GM23338 (cell line): ENCODE data around the gene TRAF3. TPM values are rescaled to one million over a fixed set of nuclear protein-coding genes. Genes with fewer than 3 reads are reported as not detected.

Experiments
- ATAC-seq: fragments of 200-7000 bp; cut with Tn5 transposase; 3 replicates; pipeline ENCODE4 v1.9.1; 2020
- DNase-seq: peaks from one replicate; pipeline ENCODE4 v3.0.0-alpha.2; 2015; ENCODE audit warnings: low spot score
- H2AFZ ChIP-seq: fragments of 200-600 bp; sonication (generic); 2 replicates; pipeline ENCODE4 v1.8.0; 2016; ENCODE audit warnings: antibody characterized with exemption, mild to moderate bottlenecking, moderate library complexity
- H3F3A ChIP-seq: fragments of 200-600 bp; sonication (generic); replicated peaks from 2 replicates; pipeline ENCODE4 v1.8.0; 2017; ENCODE audit warnings: antibody characterized with exemption, mixed run types, low read depth
- H3K27ac ChIP-seq: fragments of 200-600 bp; sonication (generic); 2 replicates; pipeline ENCODE4 v1.6.1; 2016; ENCODE audit warnings: low read depth
- H3K27me3 ChIP-seq: fragments of 200-600 bp; sonication (generic); 2 replicates; pipeline ENCODE4 v1.8.0; 2016; ENCODE audit warnings: mild to moderate bottlenecking, mixed run types, moderate library complexity; ENCODE audit not compliant: insufficient read depth
- H3K36me3 ChIP-seq: fragments of 200-600 bp; sonication (generic); 2 replicates; pipeline ENCODE4 v1.8.0; 2016; ENCODE audit warnings: mild to moderate bottlenecking; ENCODE audit not compliant: insufficient read depth
- H3K4me1 ChIP-seq: fragments of 200-600 bp; sonication (generic); 2 replicates; pipeline ENCODE4 v1.8.0; 2016; ENCODE audit warnings: mild to moderate bottlenecking, moderate library complexity; ENCODE audit not compliant: insufficient read depth
- H3K4me2 ChIP-seq: fragments of 200-600 bp; sonication (generic); 2 replicates; pipeline ENCODE4 v1.7.1; 2017; ENCODE audit warnings: mixed run types
- H3K4me3 ChIP-seq: fragments of 200-600 bp; sonication (generic); 2 replicates; pipeline ENCODE4 v1.6.1; 2016; ENCODE audit warnings: mixed run types
- H3K79me2 ChIP-seq: fragments of 200-600 bp; sonication (generic); replicated peaks from 2 replicates; pipeline ENCODE4 v1.8.0; 2017; ENCODE audit warnings: mild to moderate bottlenecking; ENCODE audit not compliant: insufficient read depth
- H3K9me2 ChIP-seq: fragments of 200-600 bp; sonication (generic); 2 replicates; pipeline ENCODE4 v1.8.0; 2017; ENCODE audit not compliant: insufficient read depth
- H4K20me1 ChIP-seq: fragments of 200-600 bp; sonication (generic); replicated peaks from 2 replicates; pipeline ENCODE4 v1.8.0; 2017; ENCODE audit warnings: mild to moderate bottlenecking; ENCODE audit not compliant: insufficient read depth
- H3K27ac Mint-ChIP-seq: 2 replicates; pipeline ENCODE4 v1.8.0; 2020; ENCODE audit warnings: inconsistent platforms, mild to moderate bottlenecking, moderate library complexity, mixed read lengths
- H3K27me3 Mint-ChIP-seq: 3 replicates; pipeline ENCODE4 v1.8.0; 2022; ENCODE audit warnings: low read depth, mild to moderate bottlenecking, moderate library complexity, mixed read lengths, inconsistent platforms; ENCODE audit not compliant: insufficient read depth, poor library complexity
- H3K36me3 Mint-ChIP-seq: 3 replicates; pipeline ENCODE4 v1.8.0; 2021; ENCODE audit warnings: low read depth, mild to moderate bottlenecking, inconsistent platforms, moderate library complexity, mixed read lengths
- H3K4me1 Mint-ChIP-seq: 3 replicates; pipeline ENCODE4 v1.8.0; 2020; ENCODE audit warnings: mild to moderate bottlenecking, inconsistent platforms, mixed read lengths
- H3K4me3 Mint-ChIP-seq: 3 replicates; pipeline ENCODE4 v1.8.0; 2021; ENCODE audit warnings: moderate library complexity, mild to moderate bottlenecking, inconsistent platforms, mixed read lengths
- H3K9me3 Mint-ChIP-seq: 3 replicates; pipeline ENCODE4 v1.8.0; 2020; ENCODE audit warnings: moderate library complexity, mild to moderate bottlenecking, inconsistent platforms, mixed read lengths
- CREB1 ChIP-seq: fragments of 250-450 bp; sonication (Bioruptor Pico); IDR thresholded peaks from 2 replicates; pipeline ENCODE4 v1.5.0; 2020; ENCODE audit warnings: low read depth, mild to moderate bottlenecking, moderate library complexity
- CTCF ChIP-seq, 2 experiments: fragments of 200-600 bp in 1 of 2; sonication (generic) in 1 of 2; conservative IDR thresholded peaks; 2 replicates each; pipeline versions ENCODE4 v1.5.1 to v1.6.1; 2016 to 2017; ENCODE audit warnings: antibody characterized with exemption in 2 of 2, low read depth in 2 of 2, mild to moderate bottlenecking in 2 of 2, moderate library complexity in 1 of 2
- EZH2 ChIP-seq: fragments of 200-600 bp; sonication (generic); IDR thresholded peaks from one replicate; pipeline ENCODE4 v1.8.0; 2017; ENCODE audit warnings: antibody characterized with exemption, mild to moderate bottlenecking, low read depth; ENCODE audit not compliant: unreplicated experiment
- EZH2phosphoT487 ChIP-seq: fragments of 200-600 bp; sonication (generic); IDR thresholded peaks from one replicate; pipeline ENCODE4 v1.8.1; 2018; ENCODE audit warnings: antibody characterized with exemption; ENCODE audit not compliant: unreplicated experiment
- JUNB ChIP-seq: IDR thresholded peaks from one replicate; pipeline ENCODE4 v1.6.1; 2016; ENCODE audit warnings: antibody characterized with exemption; ENCODE audit not compliant: unreplicated experiment
- POLR2AphosphoS5 ChIP-seq: IDR thresholded peaks from 2 replicates; pipeline ENCODE4 v1.6.1; 2016; ENCODE audit warnings: antibody characterized with exemption, low read depth
- REST ChIP-seq: IDR thresholded peaks from one replicate; pipeline ENCODE4 v1.6.1; 2018; ENCODE audit warnings: antibody characterized with exemption; ENCODE audit not compliant: unreplicated experiment
- STAT1 ChIP-seq: IDR thresholded peaks from one replicate; pipeline ENCODE4 v1.6.1; 2016; ENCODE audit warnings: antibody characterized with exemption; ENCODE audit not compliant: unreplicated experiment
- ZNF331 ChIP-seq: fragments of 250-450 bp; sonication (Bioruptor Pico); IDR thresholded peaks from 2 replicates; pipeline ENCODE4 v1.5.0; 2020; ENCODE audit warnings: low read depth, mild to moderate bottlenecking, moderate library complexity
- polyA plus RNA-seq: library from polyadenylated mRNA; unstranded; fragments of >200 nt; fragmentation: Nextera tagmentation; extraction: Ambion mirVana; gene quantifications from 2 replicates; pipeline ENCODE4 v1.2.1, GENCODE V29; 2016
- total RNA-seq: library from RNA; depleted of rRNA; stranded (reverse); fragments of >200 nt; shearing (Covaris generic); gene quantifications from 2 replicates; pipeline ENCODE4 v1.2.3, GENCODE V29; 2014

Gene TRAF3
- total and polyA plus RNA-seq, 2 experiments from 2014 or later = 3.7 to 9.3 TPM

- TF ChIP-seq ZNF331 (CRISPR knock-in tag) = peak; percentile 87
- no peak for TF ChIP-seq CREB1
Measured at GRCh38 chr14:102793531-102794328, 16.5 kb downstream of the TRAF3 start.

GRCh38 chr14:102795060-102795925 lies 18.0 kb downstream of the TRAF3 start:
- peaks cover 17% of the 10 kb centered on the region for H3K9me3 Mint-ChIP-seq
- no peaks in the 10 kb centered on the region for H3K27me3 ChIP-seq
- H3K4me1 Mint-ChIP-seq = peaks cover 5% of the 10 kb centered on the region; the same call in 2 of the 3 replicates
- H3K36me3 Mint-ChIP-seq = peaks cover 8% of the 10 kb centered on the region
- DNase-seq (no peak), ATAC-seq (no peak)
- peaks cover 1% of the 10 kb centered on the region for H3K27me3 Mint-ChIP-seq
- no peaks in the 10 kb centered on the region; the same call in 1 of the 2 replicates for H4K20me1 ChIP-seq
- no peak overlapping the region for H3K27ac ChIP-seq
- H3K4me2 ChIP-seq = no peak overlapping the region
- H3K4me3 ChIP-seq = no peak overlapping the region
- H3F3A ChIP-seq = no peaks in the 10 kb centered on the region
- H3K27ac Mint-ChIP-seq = no peak overlapping the region
- H3K4me3 Mint-ChIP-seq = no peak overlapping the region
- peaks cover 40% of the 10 kb centered on the region for H3K79me2 ChIP-seq
- no peaks in the 10 kb centered on the region for H3K36me3 ChIP-seq
- no peaks in the 10 kb centered on the region for H3K4me1 ChIP-seq
- no peak overlapping the region for H2AFZ ChIP-seq
- H3K9me2 ChIP-seq = no peaks in the 10 kb centered on the region
- TF ChIP-seq JUNB = no peak
- TF ChIP-seq CTCF (conservative IDR thresholded peaks at IDR 0.05; ENCODE audit: low read depth in 2 of 2) = no peak
- TF ChIP-seq POLR2AphosphoS5 = no peak
- TF ChIP-seq STAT1 = no peak
- no peak for TF ChIP-seq EZH2phosphoT487
- TF ChIP-seq CREB1 = no peak
- TF ChIP-seq REST = no peak
- no peak for TF ChIP-seq EZH2

More at GRCh38 chr14:102793531-102794328, 16.5 kb downstream of the TRAF3 start:
- no peaks in the 10 kb centered on the region for H3K9me2 ChIP-seq
- no peak overlapping the region for H3K4me3 Mint-ChIP-seq
- no peaks in the 10 kb centered on the region for H3K36me3 ChIP-seq
- no peaks in the 10 kb centered on the region for H3K4me1 ChIP-seq
- H4K20me1 ChIP-seq = no peaks in the 10 kb centered on the region; the same call in 1 of the 2 replicates
- H3K27ac ChIP-seq = no peak overlapping the region
- H3K27me3 ChIP-seq = no peaks in the 10 kb centered on the region
- no peak overlapping the region for H2AFZ ChIP-seq
- peaks cover 5% of the 10 kb centered on the region; the same call in 2 of the 3 replicates for H3K4me1 Mint-ChIP-seq
- H3K4me2 ChIP-seq = no peak overlapping the region
- no peak overlapping the region for H3K27ac Mint-ChIP-seq
- no peak overlapping the region for H3K4me3 ChIP-seq
- no peaks in the 10 kb centered on the region for H3F3A ChIP-seq
- peaks cover 8% of the 10 kb centered on the region for H3K36me3 Mint-ChIP-seq
- H3K79me2 ChIP-seq = peaks cover 54% of the 10 kb centered on the region
- DNase-seq (no peak), ATAC-seq (no peak)
- H3K9me3 Mint-ChIP-seq = peaks cover 17% of the 10 kb centered on the region
- peaks cover 2% of the 10 kb centered on the region for H3K27me3 Mint-ChIP-seq
